GM12864 (cell line): ENCODE data around the gene FAM169A.
"Not testable (repeated sequence)": the region's sequence is repeated elsewhere in the genome, so short reads cannot be mapped to it uniquely, and the experiment has no call there.

Experiments
- DNase-seq: peaks from one replicate; pipeline ENCODE4 v3.0.0-alpha.2; 2011; ENCODE audit warnings: low read depth
- H3K4me3 ChIP-seq: 2 replicates; pipeline ENCODE4 v1.5.1; 2011; ENCODE audit warnings: mild to moderate bottlenecking, low read depth, low read length, control low read depth
- CTCF ChIP-seq: IDR thresholded peaks from 2 replicates; pipeline ENCODE4 v1.5.1; 2011; ENCODE audit warnings: low read depth, mild to moderate bottlenecking, moderate library complexity, low read length, control low read depth, inconsistent platforms; ENCODE audit errors: missing control alignments

Gene FAM169A

GRCh38 chr5:74761241-74761640 is 104.9 kb downstream of the FAM169A start:
- DNase-seq = no peak
- no peak overlapping the region for H3K4me3 ChIP-seq
- no peak for TF ChIP-seq CTCF

GRCh38 chr5:74748742-74749141 is 117.4 kb downstream of the FAM169A start:
- H3K4me3 ChIP-seq, DNase-seq: not testable (repeated sequence)

GRCh38 chr5:74738406-74738805 is 127.8 kb downstream of the FAM169A start:
- TF ChIP-seq CTCF = no peak
- H3K4me3 ChIP-seq = no peak overlapping the region
- DNase-seq = no peak

- TF ChIP-seq CTCF = no peak
- no peak for DNase-seq
- no peak overlapping the region for H3K4me3 ChIP-seq
These were observed 129.4 kb downstream of the FAM169A start for GRCh38 chr5:74736759-74737158.
